ES-I3 (cell line): ENCODE measurements around the gene PLG.
A peak's percentile ranks its signal among the peaks of the same experiment; 100 is the strongest.
"Not testable (repeated sequence)": the region's sequence is repeated elsewhere in the genome, so short reads cannot be mapped to it uniquely, and the experiment has no call there.

Source experiments
- H3K36me3 ChIP-seq: 2 replicates; pipeline ENCODE4 v1.6.1; 2013; ENCODE audit warnings: mild to moderate bottlenecking, low read length, control low read depth, moderate library complexity; ENCODE audit not compliant: insufficient read depth
- H3K4me1 ChIP-seq: 2 replicates; pipeline ENCODE4 v1.6.1; 2013; ENCODE audit warnings: mild to moderate bottlenecking, control low read depth, low read length; ENCODE audit not compliant: insufficient read depth
- H3K9ac ChIP-seq: 2 replicates; pipeline ENCODE4 v1.6.1; 2013; ENCODE audit warnings: low read depth, mild to moderate bottlenecking, low read length, moderate library complexity
- H3K9me3 ChIP-seq: 2 replicates; pipeline ENCODE4 v1.6.1; 2013; ENCODE audit warnings: mild to moderate bottlenecking, low read length, moderate library complexity; ENCODE audit not compliant: control insufficient read depth, insufficient read depth

The PLG gene

DNA sequence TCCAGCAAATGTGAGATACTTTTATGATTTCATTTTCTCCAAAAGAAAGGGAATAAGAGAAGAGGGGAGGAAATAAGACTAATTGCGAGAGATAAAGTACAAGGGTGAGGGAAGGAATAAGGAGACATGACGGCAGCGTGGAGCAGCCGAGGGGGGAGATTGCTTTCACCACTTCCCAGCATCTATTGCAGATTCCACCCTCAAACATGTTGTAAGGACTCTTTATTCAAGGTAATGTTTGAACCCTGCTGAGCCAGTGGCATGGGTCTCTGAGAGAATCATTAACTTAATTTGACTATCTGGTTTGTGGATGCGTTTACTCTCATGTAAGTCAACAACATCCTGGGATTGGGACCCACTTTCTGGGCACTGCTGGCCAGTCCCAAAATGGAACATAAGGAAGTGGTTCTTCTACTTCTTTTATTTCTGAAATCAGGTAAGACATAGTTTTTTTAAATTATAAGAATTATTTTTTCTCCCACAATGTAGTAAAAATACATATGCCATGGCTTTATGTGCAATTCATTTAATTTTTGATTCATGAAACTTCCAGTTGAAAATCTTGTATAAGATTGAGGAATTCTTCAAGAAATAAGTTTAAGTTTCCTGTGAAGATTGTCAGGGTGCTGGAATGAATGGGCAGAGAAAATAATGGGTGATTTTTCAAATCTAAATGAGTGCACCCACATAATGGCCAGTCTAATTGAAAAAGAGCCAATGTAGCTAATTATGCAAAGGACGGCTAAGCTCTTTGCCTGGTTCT is at the start of gene PLG:
PLG (plus strand) TSS at position 327 of the 763 bp plus-strand sequence; CDS start at position 388, 61 bp downstream.
- not testable (repeated sequence) for H3K9ac ChIP-seq, H3K4me1 ChIP-seq, H3K9me3 ChIP-seq, H3K36me3 ChIP-seq

DNA sequence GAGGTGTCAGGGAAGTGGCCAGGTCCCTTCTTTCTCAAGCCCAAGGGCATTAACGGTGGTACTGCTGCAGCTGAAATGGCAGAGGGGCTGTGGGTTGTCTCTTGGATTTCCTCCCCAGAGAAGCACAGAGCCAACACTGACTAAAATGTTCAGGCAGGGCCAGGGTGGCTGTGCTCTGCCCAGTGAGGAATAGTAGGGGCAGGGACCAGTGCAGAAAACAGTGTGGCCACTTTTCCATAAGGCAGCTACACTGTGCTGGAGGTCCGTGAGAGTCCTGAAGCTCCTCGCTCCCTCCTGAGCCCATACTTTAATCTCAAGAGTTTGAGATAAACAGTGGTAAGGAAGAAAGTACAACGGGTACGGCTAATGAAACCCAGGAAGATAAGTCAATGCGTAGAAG is 42.5 kb upstream of the PLG start:
- no peaks in the 10 kb centered on the region for H3K4me1 ChIP-seq
- no peak overlapping the region for H3K9ac ChIP-seq
- H3K36me3 ChIP-seq, result no peaks in the 10 kb centered on the region

DNA sequence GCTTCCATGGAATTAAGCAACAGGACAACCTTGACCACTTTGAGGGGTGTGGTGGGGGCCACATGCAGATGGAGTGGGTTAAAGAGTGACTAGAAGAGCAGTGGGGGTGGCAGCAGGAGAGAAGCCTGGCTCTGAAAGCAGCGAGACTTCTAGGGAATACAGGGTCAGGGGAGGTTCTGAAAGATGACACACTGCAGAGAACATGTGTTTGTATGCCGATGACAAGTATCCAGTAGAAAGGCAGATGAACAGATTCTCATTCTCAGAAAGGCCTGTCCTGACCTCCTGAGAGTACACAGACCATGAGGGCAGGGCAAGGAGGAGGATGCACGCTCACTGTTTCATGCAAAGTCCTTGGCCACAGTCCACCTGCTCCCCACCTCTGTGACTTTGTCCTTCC is 40.8 kb upstream of the PLG start:
- Histone ChIP-seq H3K9ac (no peak overlapping the region), H3K9me3 (no peaks in the 10 kb centered on the region), H3K36me3 (no peaks in the 10 kb centered on the region), H3K4me1 (no peaks in the 10 kb centered on the region)

More for the DNA sequence above, 42.5 kb upstream of the PLG start:
- no peaks in the 10 kb centered on the region for H3K9me3 ChIP-seq

DNA sequence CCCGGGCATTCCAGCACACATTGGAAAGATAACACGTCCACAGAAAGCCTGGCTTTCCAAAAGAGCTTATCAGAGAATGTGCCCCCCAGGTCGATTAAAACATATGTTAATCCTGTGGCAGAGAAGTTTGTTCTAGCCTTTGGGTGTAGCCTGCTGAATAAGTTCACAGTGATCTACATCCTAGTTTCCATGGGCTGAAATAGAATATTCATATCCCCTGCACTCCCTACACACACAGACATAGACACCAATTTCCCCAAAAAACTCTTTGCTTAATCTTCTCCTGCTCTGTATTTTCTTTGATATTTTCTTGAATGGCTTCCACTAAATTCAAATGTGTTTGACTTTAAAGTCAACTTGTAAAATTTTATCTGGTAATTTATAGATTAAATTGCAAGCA is 39.6 kb upstream of the PLG start:
- no peaks in the 10 kb centered on the region for H3K9me3 ChIP-seq
- H3K4me1 ChIP-seq, result no peaks in the 10 kb centered on the region
- H3K36me3 ChIP-seq, result no peaks in the 10 kb centered on the region
- H3K9ac ChIP-seq, result no peak overlapping the region

DNA sequence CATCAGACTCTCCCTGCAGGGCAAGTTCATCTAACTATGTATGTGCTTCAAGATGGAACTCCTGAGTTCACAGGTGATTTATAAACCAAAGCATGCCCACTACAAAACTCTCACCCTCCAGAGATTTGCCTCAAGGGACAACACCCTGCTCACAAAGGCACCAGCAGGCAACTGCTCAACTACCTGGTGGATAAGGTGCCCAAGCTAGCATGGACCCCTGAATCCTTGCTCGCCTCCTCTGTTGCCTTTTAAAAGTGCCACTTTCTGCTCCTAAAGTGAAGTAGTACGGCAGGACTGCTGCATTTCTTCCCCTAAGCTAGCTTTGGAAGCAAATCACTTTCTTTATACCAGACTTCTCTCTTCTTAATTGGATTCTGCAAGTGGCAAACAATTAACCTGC is 39.2 kb upstream of the PLG start:
- no peaks in the 10 kb centered on the region for H3K36me3 ChIP-seq
- H3K9me3 ChIP-seq, result no peaks in the 10 kb centered on the region
- no peak overlapping the region for H3K9ac ChIP-seq
- no peaks in the 10 kb centered on the region for H3K4me1 ChIP-seq

DNA sequence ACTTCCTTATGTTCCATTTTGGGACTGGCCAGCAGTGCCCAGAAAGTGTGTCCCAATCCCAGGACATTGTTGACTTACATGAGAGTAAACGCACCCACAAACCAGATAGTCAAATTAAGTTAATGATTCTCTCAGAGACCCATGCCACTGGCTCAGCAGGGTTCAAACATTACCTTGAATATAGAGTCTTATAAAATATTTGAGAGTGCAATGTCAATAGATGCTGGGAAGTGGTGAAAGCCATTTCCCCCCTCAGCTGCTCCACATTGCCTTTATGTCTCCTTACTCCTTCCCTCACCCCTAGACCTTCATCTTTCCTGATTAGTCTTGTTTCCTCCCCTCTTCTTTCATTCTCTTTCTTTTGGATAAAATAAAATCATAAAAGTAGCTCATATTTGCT is 37.8 kb upstream of the PLG start, which contains the start of gene LPA:
LPA (minus strand) TSS at position 78 of the 400 bp plus-strand sequence; CDS start at position 17, 61 bp downstream.
- not testable (repeated sequence) for H3K9me3 ChIP-seq, H3K9ac ChIP-seq, H3K36me3 ChIP-seq, H3K4me1 ChIP-seq

DNA sequence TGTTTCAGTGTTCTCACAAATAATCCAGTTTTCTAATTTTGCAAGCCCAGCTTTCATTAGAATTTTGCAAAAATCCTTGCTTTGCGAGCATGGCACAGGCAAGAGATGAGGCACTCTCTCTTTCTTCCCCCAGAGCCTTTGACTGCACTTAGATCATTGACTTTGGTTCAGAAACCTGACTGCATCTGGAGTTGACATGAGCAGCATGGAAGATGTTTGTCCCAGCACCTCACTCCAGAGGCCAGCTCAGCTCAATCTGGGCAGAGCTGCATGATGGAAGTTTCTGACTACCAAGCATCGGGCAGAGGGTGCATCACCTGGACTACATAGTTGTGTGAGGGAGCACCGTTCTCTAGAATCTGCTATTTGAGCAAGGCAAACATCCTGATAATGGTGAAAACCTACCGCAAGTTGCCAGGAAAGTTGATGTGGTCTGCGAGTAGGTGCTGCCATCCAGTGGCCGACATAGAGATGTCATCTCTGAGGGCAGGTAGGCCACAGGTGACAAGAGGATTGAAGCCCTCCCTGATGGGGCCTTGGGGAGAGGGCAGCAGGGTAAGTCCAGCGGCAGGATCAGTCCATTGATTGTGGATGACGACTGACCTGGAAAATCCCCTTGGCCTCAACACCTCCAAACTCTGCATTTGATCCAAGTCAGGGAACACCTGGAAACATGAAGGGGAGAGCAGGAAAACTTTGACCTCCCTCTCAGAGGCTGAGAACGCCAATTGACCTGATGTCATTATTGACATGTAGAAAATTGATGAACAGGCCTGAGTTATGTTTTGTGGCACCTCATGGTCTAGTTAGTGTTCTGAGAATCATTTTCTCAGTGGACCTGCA is 34.2 kb upstream of the PLG start:
- Histone ChIP-seq H3K9ac (no peak overlapping the region), H3K9me3 (no peaks in the 10 kb centered on the region), H3K4me1 (no peaks in the 10 kb centered on the region), H3K36me3 (no peaks in the 10 kb centered on the region)

DNA sequence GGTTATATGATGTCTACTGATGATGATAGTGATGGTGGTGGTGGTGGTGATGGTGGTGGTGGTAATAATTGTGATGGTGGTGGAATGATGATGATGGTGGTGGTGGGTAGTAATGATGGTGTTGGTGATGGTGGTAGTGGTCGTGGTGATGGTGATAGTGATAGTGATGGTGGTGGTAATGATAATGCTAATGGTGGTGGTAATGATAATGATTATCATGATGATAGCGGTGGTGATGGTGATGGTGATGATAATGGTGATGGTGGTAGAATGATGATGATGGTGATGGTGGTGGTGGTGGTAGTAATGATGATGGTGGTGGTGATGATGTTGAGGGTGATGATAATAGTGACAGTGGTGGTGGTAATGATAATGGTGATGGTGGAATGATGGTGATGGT is 33.5 kb upstream of the PLG start:
- Histone ChIP-seq H3K9ac (no peak overlapping the region), H3K36me3 (no peaks in the 10 kb centered on the region), H3K4me1 (no peaks in the 10 kb centered on the region), H3K9me3 (no peaks in the 10 kb centered on the region)

DNA sequence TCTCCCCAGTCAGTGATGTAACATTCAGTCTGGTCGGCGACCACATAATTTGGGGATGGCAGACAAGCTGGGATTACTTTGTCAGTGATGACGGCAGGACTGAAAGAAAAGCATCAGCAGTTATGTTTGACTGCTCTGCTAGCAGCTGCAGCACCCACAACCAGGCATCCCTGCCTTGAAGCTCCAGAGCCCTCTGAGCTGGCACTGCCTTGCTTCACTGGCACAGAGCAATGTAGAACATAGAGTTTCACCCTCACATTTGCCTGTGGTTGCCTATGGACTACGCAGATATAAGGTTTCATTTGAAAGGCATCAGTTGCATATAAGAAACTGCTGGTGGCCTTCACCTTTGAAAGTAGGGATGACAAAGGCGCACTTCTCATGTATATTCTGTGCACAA is 25.6 kb upstream of the PLG start:
- not testable (repeated sequence) for H3K9me3 ChIP-seq, H3K4me1 ChIP-seq, H3K9ac ChIP-seq, H3K36me3 ChIP-seq

DNA sequence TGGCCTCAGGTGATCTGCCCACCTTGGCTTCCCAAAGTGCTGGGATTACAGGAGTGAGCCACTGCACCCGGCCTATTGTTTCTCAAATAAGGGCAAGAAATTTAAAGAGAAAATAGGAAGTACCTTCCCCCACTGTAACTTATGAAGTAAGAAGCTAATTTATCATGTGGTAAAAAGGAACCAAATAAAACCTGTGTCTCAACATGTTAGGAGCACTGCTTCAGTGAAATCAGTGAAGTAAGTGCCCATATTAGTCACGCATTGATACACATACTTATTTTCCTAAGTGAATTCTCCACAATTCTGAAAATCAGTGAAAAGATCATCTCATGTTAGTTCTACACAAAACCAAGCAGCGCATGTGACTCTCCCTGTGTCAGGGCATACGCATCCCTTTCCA is 23.8 kb upstream of the PLG start:
- H3K9ac ChIP-seq, result no peak overlapping the region
- H3K36me3 ChIP-seq, result no peaks in the 10 kb centered on the region
- H3K4me1 ChIP-seq, result no peaks in the 10 kb centered on the region
- H3K9me3 ChIP-seq, result no peaks in the 10 kb centered on the region

DNA sequence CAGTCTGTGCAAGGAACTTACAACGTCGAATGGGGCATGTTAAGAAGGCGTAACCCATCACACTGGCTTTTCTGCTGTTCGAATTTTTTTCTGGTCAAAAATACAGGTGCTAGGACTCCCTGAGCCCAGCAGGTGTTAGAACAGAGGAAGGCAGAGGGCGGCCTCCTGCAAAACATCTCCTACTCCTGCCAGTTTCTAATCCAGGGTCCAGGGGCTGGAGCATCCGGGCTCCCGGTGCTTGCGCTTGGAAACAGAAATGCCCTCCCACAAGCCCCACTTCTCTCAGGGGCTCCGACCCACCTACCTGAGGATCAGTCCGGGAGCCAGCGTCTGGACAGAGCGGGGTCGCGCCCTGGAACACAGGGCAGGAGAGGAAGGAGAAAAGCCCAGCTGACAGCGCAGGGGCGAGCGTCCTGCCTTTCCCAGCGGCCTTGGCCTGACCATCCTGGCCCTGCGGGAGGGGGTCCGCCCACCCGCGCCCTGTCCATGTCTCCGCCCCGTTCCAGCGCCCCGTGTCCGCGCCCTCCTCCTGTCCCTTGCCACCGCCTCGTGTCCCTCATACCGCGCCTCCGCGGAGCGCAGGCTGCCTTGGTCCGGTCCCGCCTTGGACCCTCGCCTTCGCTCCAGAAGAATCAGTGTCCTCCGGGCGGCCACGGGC is 23.2 kb upstream of the PLG start:
- Histone ChIP-seq H3K9me3 (no peaks in the 10 kb centered on the region), H3K4me1 (no peaks in the 10 kb centered on the region), H3K36me3 (no peaks in the 10 kb centered on the region), H3K9ac (peak overlapping the region; percentile 27; the same call in 1 of the 2 replicates)

DNA sequence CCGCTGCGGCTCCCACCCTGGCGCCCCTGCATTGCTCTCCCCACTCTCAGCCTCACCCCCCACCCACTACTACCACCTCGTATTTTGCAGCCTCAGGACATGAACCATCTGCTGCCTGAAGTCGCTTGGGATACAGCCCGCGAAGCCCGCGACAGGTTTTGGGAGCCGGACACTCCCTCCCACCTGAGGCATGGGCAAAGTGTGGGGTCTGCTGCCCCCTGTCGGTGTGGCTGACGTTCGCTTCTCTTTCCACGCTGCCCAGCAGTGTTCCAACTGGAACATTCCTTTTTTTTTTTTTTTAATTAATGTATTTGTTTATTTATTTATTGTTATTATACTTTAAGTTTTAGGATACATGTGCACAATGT is 22.7 kb upstream of the PLG start:
- no peaks in the 10 kb centered on the region for H3K36me3 ChIP-seq
- H3K9ac ChIP-seq, result peak overlapping the region; percentile 27; the same call in 1 of the 2 replicates
- no peaks in the 10 kb centered on the region for H3K9me3 ChIP-seq
- no peaks in the 10 kb centered on the region for H3K4me1 ChIP-seq

DNA sequence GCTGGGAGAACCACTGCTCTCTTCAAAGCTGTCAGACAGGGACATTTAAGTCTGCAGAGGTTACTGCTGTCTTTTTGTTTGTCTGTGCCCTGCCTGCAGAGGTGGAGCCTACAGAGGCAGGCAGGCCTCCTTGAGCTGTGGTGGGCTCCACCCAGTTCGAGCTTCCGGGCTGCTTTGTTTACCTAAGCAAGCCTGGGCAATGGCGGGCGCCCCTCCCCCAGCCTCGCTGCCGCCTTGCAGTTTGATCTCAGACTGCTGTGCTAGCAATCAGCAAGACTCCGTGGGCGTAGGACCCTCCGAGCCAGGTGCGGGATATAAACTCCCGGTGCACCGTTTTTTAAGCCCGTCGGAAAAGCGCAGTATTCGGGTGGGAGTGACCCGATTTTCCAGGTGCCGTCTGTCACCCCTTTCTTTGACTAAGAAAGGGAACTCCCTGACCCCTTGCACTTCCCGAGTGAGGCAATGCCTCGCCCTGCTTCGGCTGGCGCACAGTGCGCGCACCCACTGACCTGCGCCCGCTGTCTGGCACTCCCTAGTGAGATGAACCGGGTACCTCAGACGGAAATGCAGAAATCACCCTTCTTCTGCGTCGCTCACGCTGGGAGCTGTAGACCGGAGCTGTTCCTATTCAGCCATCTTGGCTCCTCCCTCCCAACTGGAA is 16.8 kb upstream of the PLG start:
- peak overlapping the region; percentile 15; the same call in 1 of the 2 replicates for H3K9ac ChIP-seq
- H3K36me3 ChIP-seq, H3K4me1 ChIP-seq, H3K9me3 ChIP-seq: not testable (repeated sequence)

DNA sequence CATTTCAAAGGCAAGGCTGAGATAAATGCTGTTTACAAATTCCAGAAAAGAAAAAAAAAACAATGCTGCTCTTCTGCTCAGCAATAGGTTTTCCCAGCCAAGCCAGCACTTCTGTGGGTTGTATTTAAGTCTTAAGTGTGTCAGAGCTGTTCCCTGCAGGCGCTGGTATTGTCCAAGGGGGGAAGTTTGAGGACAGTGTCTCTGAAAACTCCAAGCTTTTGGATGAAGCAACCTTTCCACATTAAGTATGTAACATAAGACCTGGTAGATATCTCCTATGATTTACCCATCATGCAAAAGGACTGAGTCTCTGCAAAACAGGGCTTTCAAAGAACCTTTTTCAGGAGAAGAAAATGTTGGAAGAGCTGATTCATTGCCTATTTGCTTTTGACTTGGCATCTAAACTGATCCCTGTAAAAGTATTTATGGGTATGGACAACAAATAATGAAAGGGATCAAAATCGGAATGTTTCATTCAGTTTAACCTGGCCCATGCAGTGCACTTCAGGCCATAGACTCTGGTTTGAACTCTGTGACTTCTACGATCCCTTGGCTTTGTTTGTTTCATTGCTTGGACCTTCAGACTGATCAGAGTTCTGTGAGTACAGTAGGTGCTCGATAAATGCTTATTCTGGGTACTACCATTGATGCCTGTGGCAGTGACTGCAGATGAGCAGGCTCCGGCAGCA is 16.1 kb upstream of the PLG start:
- no peaks in the 10 kb centered on the region; the same call in 1 of the 2 replicates for H3K9me3 ChIP-seq
- no peaks in the 10 kb centered on the region for H3K4me1 ChIP-seq
- H3K9ac ChIP-seq, result peak overlapping the region; percentile 15; the same call in 1 of the 2 replicates
- H3K36me3 ChIP-seq, result no peaks in the 10 kb centered on the region; the same call in 1 of the 2 replicates
